Measurements from ENCODE around the gene WFDC9.

The WFDC9 gene

Small RNA genes lying within 50 kb of the gene (small RNA-seq; reads per million reads assigned to genes)
- gene RNA5SP485 (ENCODE audit: insufficient read depth) = 0.54 reads per million

All from mesendoderm (in vitro differentiated cells).